Fibroblast of upper back skin (primary cell): Measurements from ENCODE around the gene PRDM9.
"Not testable (repeated sequence)": the region's sequence is repeated elsewhere in the genome, so short reads cannot be mapped to it uniquely, and the experiment has no call there.

Source experiments
- DNase-seq: peaks from one replicate; pipeline ENCODE4 v3.0.0-alpha.2; 2013

Gene PRDM9

GRCh38 chr5:23507278-23507685, at the start of gene PRDM9:
TSS of gene PRDM9 (plus strand) at chr5:23507609. CDS start at chr5:23509034, 1,425 bp downstream.
- DNase-seq, result peak; percentile 44

- no peak for DNase-seq
Measured at GRCh38 chr5:23457780-23458179, 49.6 kb upstream of the PRDM9 start.

- no peak for DNase-seq
Measured at GRCh38 chr5:23459214-23459613, 48.2 kb upstream of the PRDM9 start.

- DNase-seq, result no peak
Measured at GRCh38 chr5:23461576-23461975, 45.8 kb upstream of the PRDM9 start.

- peak; percentile 41 for DNase-seq
Measured at GRCh38 chr5:23466401-23466912, 41.0 kb upstream of the PRDM9 start.

- no peak for DNase-seq
Measured at GRCh38 chr5:23468658-23469057, 38.8 kb upstream of the PRDM9 start.

GRCh38 chr5:23473915-23474314, 33.5 kb upstream of the PRDM9 start:
- DNase-seq, result no peak

GRCh38 chr5:23474315-23474714, 33.1 kb upstream of the PRDM9 start:
- no peak for DNase-seq

GRCh38 chr5:23476580-23476979, 30.8 kb upstream of the PRDM9 start:
- no peak for DNase-seq

GRCh38 chr5:23482642-23483041, 24.8 kb upstream of the PRDM9 start:
- no peak for DNase-seq

- DNase-seq, result no peak
Measured at GRCh38 chr5:23483090-23483489, 24.3 kb upstream of the PRDM9 start.

- DNase-seq, result no peak
Measured at GRCh38 chr5:23484096-23484495, 23.3 kb upstream of the PRDM9 start.

- DNase-seq, result not testable (repeated sequence)
Measured at GRCh38 chr5:23486227-23486626, 21.2 kb upstream of the PRDM9 start.

GRCh38 chr5:23490993-23491392, 16.4 kb upstream of the PRDM9 start:
- DNase-seq, result no peak

GRCh38 chr5:23494558-23494957, 12.9 kb upstream of the PRDM9 start:
- no peak for DNase-seq

GRCh38 chr5:23496576-23496975, 10.8 kb upstream of the PRDM9 start:
- DNase-seq, result no peak

GRCh38 chr5:23506329-23507236, 826 bp upstream of the PRDM9 start:
- peak; percentile 13 for DNase-seq

GRCh38 chr5:23510434-23510833, 3.0 kb downstream of the PRDM9 start:
- DNase-seq, result not testable (repeated sequence)

- DNase-seq, result no peak
Measured at GRCh38 chr5:23522553-23522952, 15.1 kb downstream of the PRDM9 start.

- no peak for DNase-seq
Measured at GRCh38 chr5:23523031-23523430, 15.6 kb downstream of the PRDM9 start.

- no peak for DNase-seq
Measured at GRCh38 chr5:23523998-23524397, 16.6 kb downstream of the PRDM9 start.

- no peak for DNase-seq
Measured at GRCh38 chr5:23525751-23526150, 18.3 kb downstream of the PRDM9 start.

- not testable (repeated sequence) for DNase-seq
Measured at GRCh38 chr5:23526616-23527015, 19.2 kb downstream of the PRDM9 start.

GRCh38 chr5:23527216-23527920, 20.0 kb downstream of the PRDM9 start:
- not testable (repeated sequence) for DNase-seq
